K562 (cell line): Measurements from ENCODE around the gene ZDHHC14. TPM values are rescaled to one million over a fixed set of nuclear protein-coding genes. Genes with fewer than 3 reads are reported as not detected.

Experiments
- ATAC-seq: fragments of 200-7000 bp; cut with Tn5 transposase; 3 replicates; pipeline ENCODE4 v1.9.1; 2020; ENCODE audit warnings: moderate library complexity
- BruUV-seq: library from RNA; stranded (reverse); fragments of 400-500 nt; replicated peaks from 2 replicates; lab custom pipeline; 2021; lab: Mats Ljungman, UMichigan
- CTCF ChIA-PET: fragments of 300-600 bp; formaldehyde crosslinking; extraction: SDS; loops from one replicate; lab custom pipeline; 2021; ENCODE audit warnings: low intra/inter-chr PET ratio; lab: Yijun Ruan, JAX
- POLR2A ChIA-PET: fragments of 300-600, 350-650 bp; sonication (Branson Sonifier 250); formaldehyde crosslinking; extraction: SDS; loops from one replicate; lab custom pipeline; 2021; ENCODE audit warnings: antibody characterized with exemption, inconsistent platforms; lab: Yijun Ruan, JAX
- DNase-seq, 4 experiments: peaks; one replicate each; pipeline versions ENCODE4 v3.0.0 to v3.0.0-alpha.2; 2011 to 2018; ENCODE audit warnings: low spot score in 3 of 4, mixed read lengths in 3 of 4; ENCODE audit errors: extremely low read depth in 1 of 4
- FAIRE-seq: peaks from 2 replicates; lab custom pipeline; 2011; peaks lifted over from hg19 to GRCh38; lab: Jason Lieb, UNC
- H2AFZ ChIP-seq: 2 replicates; pipeline ENCODE4 v1.6.0; 2011; ENCODE audit warnings: low read depth, low read length, control low read depth, inconsistent platforms
- H3K27ac ChIP-seq: fragments of 200-600 bp; 3 replicates; pipeline ENCODE4 v1.8.0; 2011; ENCODE audit warnings: low read depth, mild to moderate bottlenecking, control low read depth, inconsistent platforms, low read length, moderate library complexity, mixed read lengths; ENCODE audit errors: extremely low read depth
- H3K27me3 ChIP-seq, 2 experiments: fragments of 300-600 bp in 1 of 2; 2 replicates in 1 of 2; 3 replicates in 1 of 2; pipeline versions ENCODE4 v1.6.0 to v1.8.0; 2011; ENCODE audit warnings: inconsistent platforms in 2 of 2, low read length in 2 of 2, mild to moderate bottlenecking in 1 of 2, mixed read lengths in 1 of 2, moderate library complexity in 1 of 2; ENCODE audit not compliant: control insufficient read depth in 2 of 2, insufficient read depth in 2 of 2
- H3K36me3 ChIP-seq: fragments of 300-600 bp; 3 replicates; pipeline ENCODE4 v1.8.0; 2011; ENCODE audit warnings: mild to moderate bottlenecking, low read length, inconsistent platforms; ENCODE audit not compliant: control insufficient read depth, insufficient read depth
- H3K4me1 ChIP-seq, 2 experiments: fragments of 200-600 bp in 1 of 2; replicated peaks in 1 of 2; 2 replicates in 1 of 2; 3 replicates in 1 of 2; pipeline versions ENCODE4 v1.5.1 to v1.8.0; 2011; ENCODE audit warnings: inconsistent platforms in 2 of 2, low read length in 2 of 2, mild to moderate bottlenecking in 1 of 2, mixed read lengths in 1 of 2, moderate library complexity in 1 of 2; ENCODE audit not compliant: control insufficient read depth in 2 of 2, insufficient read depth in 2 of 2
- H3K4me2 ChIP-seq: 2 replicates; pipeline ENCODE4 v1.6.1; 2011; ENCODE audit warnings: low read length, control low read depth, inconsistent platforms, mixed read lengths; ENCODE audit not compliant: insufficient read depth
- H3K4me3 ChIP-seq: fragments of 200-600 bp; sonication (generic), shearing (Covaris generic); 2 replicates; pipeline ENCODE4 v1.5.1; 2016; ENCODE audit warnings: control low read depth, inconsistent platforms
- H3K79me2 ChIP-seq: fragments of 200-600 bp; 3 replicates; pipeline ENCODE4 v1.8.0; 2011; ENCODE audit warnings: low read length, inconsistent platforms; ENCODE audit not compliant: control insufficient read depth, insufficient read depth
- H3K9ac ChIP-seq, 2 experiments: 2 replicates each; pipeline versions ENCODE4 v1.6.0 to v1.6.1; 2011; ENCODE audit warnings: low read depth in 2 of 2, low read length in 2 of 2, control low read depth in 1 of 2, inconsistent platforms in 1 of 2, mild to moderate bottlenecking in 1 of 2, mixed read lengths in 1 of 2; ENCODE audit not compliant: insufficient read depth in 1 of 2
- H3K9me1 ChIP-seq: one replicate; pipeline ENCODE4 v1.6.0; 2011; ENCODE audit warnings: inconsistent platforms, mild to moderate bottlenecking, low read length, moderate library complexity; ENCODE audit not compliant: control insufficient read depth, insufficient read depth
- H3K9me3 ChIP-seq: replicated peaks from 2 replicates; pipeline ENCODE4 v1.5.1; 2011; ENCODE audit warnings: low read depth, low read length, inconsistent platforms; ENCODE audit not compliant: control insufficient read depth, insufficient read depth
- H4K20me1 ChIP-seq: replicated peaks from 2 replicates; pipeline ENCODE4 v1.6.1; 2011; ENCODE audit warnings: low read length, inconsistent platforms, mixed read lengths; ENCODE audit not compliant: control insufficient read depth, insufficient read depth
- AFF4 ChIP-seq: sonication (generic); formaldehyde crosslinking; IDR thresholded peaks from 2 replicates; pipeline ENCODE4 v1.8.0; 2023; ENCODE audit warnings: mild to moderate bottlenecking, missing genetic modification reagents
- ARHGAP35 ChIP-seq: fragments of 450-650 bp; IDR thresholded peaks from 2 replicates; pipeline ENCODE4 v1.6.1; 2018; ENCODE audit not compliant: partially characterized antibody
- CBFA2T2 ChIP-seq: fragments of 450-650 bp; conservative IDR thresholded peaks from 2 replicates; pipeline ENCODE4 v1.6.1; 2017; ENCODE audit warnings: mild to moderate bottlenecking
- CBX2 ChIP-seq: fragments of 200-600 bp; sonication (generic); IDR thresholded peaks from one replicate; pipeline ENCODE4 v1.6.1; 2012; ENCODE audit warnings: mild to moderate bottlenecking, low read length, inconsistent platforms; ENCODE audit not compliant: insufficient read depth, poor library complexity, severe bottlenecking
- CCAR2 ChIP-seq: fragments of 200-400 bp; formaldehyde crosslinking; IDR thresholded peaks from 2 replicates; pipeline ENCODE4 v1.6.1; 2017; ENCODE audit warnings: mild to moderate bottlenecking, low read depth, low read length
- CHD1 ChIP-seq: fragments of 200-600 bp; sonication (generic); IDR thresholded peaks from one replicate; pipeline ENCODE4 v1.6.1; 2012; ENCODE audit warnings: mild to moderate bottlenecking, moderate library complexity, low read length, inconsistent platforms
- HDAC2 ChIP-seq: fragments of 450-650 bp; IDR thresholded peaks from 2 replicates; pipeline ENCODE4 v1.6.1; 2016; ENCODE audit warnings: mild to moderate bottlenecking
- ILF3 ChIP-seq: fragments of 450-650 bp; IDR thresholded peaks from 2 replicates; pipeline ENCODE4 v1.6.1; 2018; ENCODE audit warnings: antibody characterized with exemption, mild to moderate bottlenecking, moderate library complexity, borderline replicate concordance
- JUNB ChIP-seq: fragments of 450-650 bp; formaldehyde crosslinking; conservative IDR thresholded peaks from 2 replicates; pipeline ENCODE4 v1.4.0; 2020; ENCODE audit warnings: mild to moderate bottlenecking
- NR4A1 ChIP-seq, 2 experiments: fragments of 250-450 bp in 1 of 2; fragments of 450-650 bp in 1 of 2; sonication (Bioruptor Pico) in 1 of 2; IDR thresholded peaks; 2 replicates each; pipeline versions ENCODE4 v1.4.0 to v1.6.1; 2016 to 2020; ENCODE audit warnings: mild to moderate bottlenecking in 2 of 2, missing compliant biosample characterization in 1 of 2, missing genetic modification characterization in 1 of 2, moderate library complexity in 1 of 2
- POLR2A ChIP-seq: fragments of 450-650 bp; conservative IDR thresholded peaks from 2 replicates; pipeline ENCODE4 v1.6.1; 2016
- ZFX ChIP-seq: sonication (generic); formaldehyde crosslinking; IDR thresholded peaks from 2 replicates; pipeline ENCODE4 v1.8.0; 2022; ENCODE audit warnings: mild to moderate bottlenecking, missing genetic modification reagents, moderate library complexity
- ZNF121 ChIP-seq: sonication (generic); formaldehyde crosslinking; conservative IDR thresholded peaks from 2 replicates; pipeline ENCODE4 v1.8.0; 2022; ENCODE audit warnings: missing genetic modification reagents
- WGBS: fragments of 100-300 bp; shearing (Covaris generic); methylation state at CpG from one replicate; pipeline ENCODE4 v1.1.6; 2016; ENCODE audit warnings: low coverage, mixed read lengths; ENCODE audit not compliant: insufficient coverage; ENCODE audit errors: missing lambda C conversion rate; 5-methylcytosine and 5-hydroxymethylcytosine counted together
- in situ Hi-C: fragments of 300-500 bp; cut with MboI; formaldehyde crosslinking; loops from 4 replicates; pipeline ENCODE4 v1.15.0; 2018; ENCODE audit warnings: inconsistent platforms, mixed read lengths
- intact Hi-C: fragments of 100-400 bp; cut with micrococcal nuclease; formaldehyde crosslinking; loops from 2 replicates; pipeline ENCODE4 v1.14.2; 2022
- polyA plus RNA-seq, 8 experiments: library from polyadenylated mRNA; depleted of rRNA in 4 of 8; stranded (reverse) in 5 of 8; unstranded in 3 of 8; fragments of >200 nt; fragmentation: Nextera tagmentation in 2 of 8; fragmentation: Illumina TruSeq in 1 of 8; extraction: Ambion mirVana in 2 of 8; extraction: Trizol in 1 of 8; gene quantifications; 2 replicates each; pipeline versions ENCODE4 v1.2.1 to v1.2.3, GENCODE V29; 2011 to 2014; ENCODE audit warnings: inconsistent platforms in 1 of 8, missing spikeins in 1 of 8
- total RNA-seq, 7 experiments: library from RNA; depleted of rRNA in 6 of 7; stranded (reverse); fragments of >200 nt in 6 of 7; fragmentation: Illumina TruSeq in 2 of 7; extraction: Trizol in 2 of 7; gene quantifications; 2 replicates each; pipeline versions ENCODE4 v1.2.1 to v1.2.3, GENCODE V29; 2011 to 2021; ENCODE audit warnings: low replicate concordance in 1 of 7

The ZDHHC14 gene
- total and polyA plus RNA-seq, 9 of the 15 experiments (the other 6 are each of a cell fraction or from before 2014, with no cell fraction given): 0.92 to 23.1 (median 13.8) TPM

GRCh38 chr6:157447735-157448134 is 66.7 kb downstream of the ZDHHC14 start:
- ChIA-PET POLR2A (interaction anchor here (1.4 kb wide), 1 partner anchor 13 kb away, joined by 3 read pairs; no protein-coding TSS in a partner anchor), CTCF (no interaction called here)
- Histone ChIP-seq H3K4me3 (no peak overlapping the region), H3K27ac (no peak overlapping the region), H3K79me2 (peaks cover 12% of the 10 kb centered on the region; the same call in 2 of the 3 replicates), H3K27me3 (no peaks in the 10 kb centered on the region), H3K36me3 (no peaks in the 10 kb centered on the region), H3K4me1 (peaks cover 2 to 4% of the 10 kb centered on the region in 2 experiments; a peak in 2 of 5 replicates), H3K9me3 (no peaks in the 10 kb centered on the region), H2AFZ (no peak overlapping the region), H4K20me1 (no peaks in the 10 kb centered on the region), H3K9me1 (no peaks in the 10 kb centered on the region), H3K4me2 (no peak overlapping the region), H3K9ac (no peak overlapping the region)
- intact Hi-C loops (no loop called here), in situ Hi-C loops (no loop called here)
- FAIRE-seq (no peak), ATAC-seq (no peak), DNase-seq (no peak)
- BruUV-seq: no TSS peak
- TF ChIP-seq ILF3 (no peak), CBX2 (no peak), NR4A1 (CRISPR knock-in tag; IDR thresholded peaks at IDR 0.05) (no peak), NR4A1 (tag; IDR thresholded peaks at IDR 0.05) (no peak), AFF4 (CRISPR knock-in tag) (no peak), CHD1 (no peak), JUNB (CRISPR knock-in tag) (no peak), ARHGAP35 (no peak), CBFA2T2 (no peak), ZFX (CRISPR knock-in tag) (0 out of 2 replicates have a peak, but pooled peaks have one; percentile 7), HDAC2 (no peak), ZNF121 (CRISPR knock-in tag) (peak; percentile 53), CCAR2 (no peak), POLR2A (no peak)
- WGBS: 90% methylated on average over 3 of the region's 3 CpGs
